ENCODE measurements around the gene DCST2. TPM values are rescaled to one million over a fixed set of nuclear protein-coding genes. Genes with fewer than 3 reads are reported as not detected.
"Not testable (repeated sequence)": the region's sequence is repeated elsewhere in the genome, so short reads cannot be mapped to it uniquely, and the experiment has no call there.

The DCST2 gene
- total RNA-seq, 2 experiments from 2014 or later, result 0.18 to 0.40 TPM

GRCh38 chr1:154986736-154987135, 46.8 kb downstream of the DCST2 start:
- not testable (repeated sequence) for DNase-seq, H3K27ac Mint-ChIP-seq, H3K27me3 Mint-ChIP-seq, H3K4me3 Mint-ChIP-seq, H3K9me3 Mint-ChIP-seq
- POLR2A ChIA-PET, result interaction anchor here (0.6 to 1.3 kb wide), 2 partner anchors 10 to 636 kb away, joined by 3 read pairs; no protein-coding TSS in a partner anchor
- CTCF ChIA-PET, result interaction anchor here (4.8 kb wide), 1 partner anchor 13 kb away, joined by 25 read pairs; no protein-coding TSS in a partner anchor
- Mint-ChIP-seq H3K36me3 (ENCODE audit: low read depth) (peaks cover 34% of the 10 kb centered on the region), H3K4me1 (peaks cover 25% of the 10 kb centered on the region)

- ChIA-PET CTCF (interaction anchor here (0.6 to 6.4 kb wide), 24 partner anchors 11 to 424 kb away, joined by 3 to 51 read pairs (median 4); partner anchors contain the start of genes ADAM15, KRTCAP2, PBXIP1 and PMVK), POLR2A (interaction anchor here (1.0 to 5.0 kb wide), 22 partner anchors 10 to 377 kb away, joined by 3 to 50 read pairs (median 7); partner anchors contain the start of genes ADAM15, CKS1B, LENEP and PBXIP1)
- H3K4me1 Mint-ChIP-seq, result peaks cover 31% of the 10 kb centered on the region
- H3K9me3 Mint-ChIP-seq, result no peaks in the 10 kb centered on the region
- peaks cover 32% of the 10 kb centered on the region for H3K36me3 Mint-ChIP-seq (ENCODE audit: low read depth)
- H3K4me3 Mint-ChIP-seq, result no peak overlapping the region
- DNase-seq, result no peak
- no peaks in the 10 kb centered on the region for H3K27me3 Mint-ChIP-seq
- no peak overlapping the region for H3K27ac Mint-ChIP-seq
These were observed 49.7 kb downstream of the DCST2 start for GRCh38 chr1:154983776-154984466.

GRCh38 chr1:154982897-154983648, 50.5 kb downstream of the DCST2 start, which contains the start of gene FLAD1:
FLAD1 (plus strand) TSS chr1:154983344; CDS start chr1:154983695, 351 bp downstream.
- ChIA-PET POLR2A (interaction anchor here (0.6 to 5.0 kb wide), 23 partner anchors 9 to 376 kb away, joined by 3 to 50 read pairs (median 7); partner anchors contain the start of genes ADAM15, CKS1B, LENEP and PBXIP1), CTCF (interaction anchor here (0.7 to 6.4 kb wide), 23 partner anchors 10 to 423 kb away, joined by 3 to 51 read pairs (median 4); partner anchors contain the start of genes ADAM15, KRTCAP2, PYGO2 and SHC1)
- H3K4me3 Mint-ChIP-seq, result no peak within 1 kb of the TSS
- H3K4me1 Mint-ChIP-seq, result peaks cover 28% of the 10 kb centered on the region
- no peak within 1 kb of the TSS for H3K27ac Mint-ChIP-seq
- DNase-seq, result peak; percentile 97
- H3K36me3 Mint-ChIP-seq (ENCODE audit: low read depth), result peaks cover 30% of the 10 kb centered on the region
- H3K9me3 Mint-ChIP-seq, result no peaks in the 10 kb centered on the region
- no peaks in the 10 kb centered on the region for H3K27me3 Mint-ChIP-seq

GRCh38 chr1:154982341-154982740, 51.2 kb downstream of the DCST2 start:
- Mint-ChIP-seq H3K9me3 (no peaks in the 10 kb centered on the region), H3K27ac (no peak overlapping the region)
- CTCF ChIA-PET, result interaction anchor here (0.8 to 6.4 kb wide), 15 partner anchors 9 to 423 kb away, joined by 3 to 51 read pairs (median 6); partner anchors contain the start of genes ADAM15, KRTCAP2, PBXIP1 and SHC1

DNA sequence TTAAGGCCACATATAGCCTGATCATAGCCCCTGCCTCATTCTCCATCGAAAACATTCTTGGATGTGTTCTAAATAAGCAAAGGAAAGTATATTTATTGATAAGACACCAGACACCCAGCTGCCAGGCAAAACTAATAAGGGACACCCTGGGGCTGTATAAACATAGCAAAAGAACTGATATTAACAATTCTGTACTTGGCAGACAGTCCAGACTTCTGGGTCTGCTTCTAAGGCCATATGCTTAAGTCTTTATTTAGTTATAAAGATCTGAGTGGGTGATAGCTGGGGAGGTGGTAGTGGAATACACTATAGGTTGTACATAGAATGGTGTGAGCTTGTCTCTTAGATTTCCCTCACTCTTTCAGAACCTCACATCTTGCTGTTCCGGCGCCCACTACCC, 55.2 kb downstream of the DCST2 start:
- Mint-ChIP-seq H3K4me3 (no peak overlapping the region), H3K27me3 (no peaks in the 10 kb centered on the region), H3K36me3 (ENCODE audit: low read depth) (peaks cover 34% of the 10 kb centered on the region), H3K9me3 (no peaks in the 10 kb centered on the region), H3K27ac (no peak overlapping the region), H3K4me1 (peaks cover 19% of the 10 kb centered on the region)
- DNase-seq, result no peak
- POLR2A ChIA-PET, result interaction anchor here (1.2 to 1.9 kb wide), 2 partner anchors 16 to 26 kb away, joined by 3 to 4 read pairs; no protein-coding TSS in a partner anchor
- CTCF ChIA-PET, result interaction anchor here (0.9 to 2.5 kb wide), 2 partner anchors 21 to 106 kb away, joined by 3 to 12 read pairs; no protein-coding TSS in a partner anchor

More at GRCh38 chr1:154982341-154982740, 51.2 kb downstream of the DCST2 start:
- Mint-ChIP-seq H3K36me3 (ENCODE audit: low read depth) (peaks cover 35% of the 10 kb centered on the region), H3K4me3 (no peak overlapping the region), H3K27me3 (no peaks in the 10 kb centered on the region), H3K4me1 (peaks cover 31% of the 10 kb centered on the region)
- DNase-seq, result no peak
- POLR2A ChIA-PET, result interaction anchor here (0.6 to 5.0 kb wide), 17 partner anchors 8 to 377 kb away, joined by 3 to 50 read pairs (median 8); partner anchors contain the start of genes CKS1B, LENEP, PMVK and PYGO2

- ChIA-PET CTCF (interaction anchor here (2.5 to 6.4 kb wide), 2 partner anchors 22 to 39 kb away, joined by 12 to 40 read pairs; no protein-coding TSS in a partner anchor), POLR2A (interaction anchor here (1.2 to 4.8 kb wide), 3 partner anchors 9 to 17 kb away, joined by 3 to 62 read pairs (median 3); partner anchors contain the start of gene PYGO2)
- H3K27ac Mint-ChIP-seq, result peak overlapping the region; percentile 22
- not testable (repeated sequence) for DNase-seq, H3K9me3 Mint-ChIP-seq, H3K27me3 Mint-ChIP-seq
- peak overlapping the region; percentile 6 for H3K4me3 Mint-ChIP-seq
- H3K4me1 Mint-ChIP-seq, result peaks cover 23% of the 10 kb centered on the region
- H3K36me3 Mint-ChIP-seq (ENCODE audit: low read depth), result peaks cover 36% of the 10 kb centered on the region
These were observed 55.8 kb downstream of the DCST2 start for GRCh38 chr1:154977762-154978161.

DNA sequence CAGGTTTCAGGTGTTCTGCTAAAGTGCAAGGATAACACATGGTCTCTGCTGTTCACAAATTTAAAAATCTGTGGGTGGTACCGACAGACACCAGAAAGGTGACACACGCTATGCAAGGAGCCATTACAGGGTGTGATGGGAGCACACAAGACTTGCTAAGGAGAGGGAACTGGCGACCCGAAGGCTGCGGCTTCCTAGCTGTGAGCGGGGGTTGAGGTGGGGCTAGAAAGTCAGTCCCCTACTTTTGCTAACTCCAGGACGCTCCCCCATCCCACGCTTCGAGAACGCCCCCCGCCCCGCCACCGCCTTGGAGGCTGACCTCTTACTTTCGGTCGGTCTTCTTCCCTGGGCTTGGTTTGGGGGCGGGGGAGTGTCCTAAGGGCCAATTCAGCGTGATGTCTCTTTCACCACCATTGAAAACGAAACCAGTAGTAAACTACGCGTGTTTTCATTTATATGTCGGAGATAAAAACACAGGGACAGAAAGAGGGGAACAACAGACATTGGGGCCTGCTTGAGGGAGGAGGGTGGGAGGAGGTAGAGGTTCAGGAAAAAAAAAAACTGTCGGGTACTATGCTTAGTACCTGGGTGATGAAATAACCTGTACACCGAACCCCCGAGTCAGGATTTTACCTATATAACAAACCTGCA, 58.0 kb downstream of the DCST2 start:
- no peak overlapping the region for H3K4me3 Mint-ChIP-seq
- CTCF ChIA-PET, result interaction anchor here (0.9 to 6.4 kb wide), 4 partner anchors 19 to 41 kb away, joined by 4 to 40 read pairs (median 12); partner anchors contain the start of genes PBXIP1 and PMVK
- peaks cover 41% of the 10 kb centered on the region for H3K36me3 Mint-ChIP-seq (ENCODE audit: low read depth)
- H3K27ac Mint-ChIP-seq, result no peak overlapping the region
- peak; percentile 67 for DNase-seq
- POLR2A ChIA-PET, result interaction anchor here (0.6 to 5.1 kb wide), 21 partner anchors 8 to 369 kb away, joined by 3 to 62 read pairs (median 12); partner anchors contain the start of genes FLAD1, LENEP, PBXIP1 and PMVK
- H3K9me3 Mint-ChIP-seq, result no peaks in the 10 kb centered on the region
- H3K4me1 Mint-ChIP-seq, result peaks cover 40% of the 10 kb centered on the region
- H3K27me3 Mint-ChIP-seq, result no peaks in the 10 kb centered on the region

DNA sequence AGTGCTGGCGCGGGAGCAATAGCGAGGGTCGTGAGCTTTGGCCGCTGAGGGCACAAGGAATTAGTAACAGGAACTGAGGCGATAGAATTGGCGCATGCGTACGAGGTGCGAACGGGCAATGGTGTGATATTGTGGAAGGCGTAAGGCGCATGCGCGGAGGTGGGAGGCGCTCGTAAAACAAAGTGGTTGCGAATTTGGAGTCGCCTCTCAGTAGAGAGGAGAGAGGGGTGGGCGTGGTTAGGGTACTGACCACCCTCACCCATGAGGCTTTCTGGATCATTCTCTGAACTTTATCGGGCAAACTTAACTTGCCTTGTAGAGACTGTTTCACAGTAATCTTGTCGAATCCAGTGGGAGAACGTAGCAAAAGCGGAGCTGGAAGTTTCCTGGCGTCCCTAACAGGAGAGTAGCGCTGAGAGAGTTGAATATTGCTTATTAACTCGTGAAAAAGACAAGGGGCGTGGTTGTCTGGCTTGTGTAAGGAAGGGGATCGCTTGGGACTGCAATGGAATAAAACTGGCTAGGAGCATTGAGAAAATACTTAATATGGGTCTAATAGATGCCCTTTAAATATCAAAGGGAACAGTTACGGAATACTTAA, 58.7 kb downstream of the DCST2 start:
- Mint-ChIP-seq H3K27me3 (no peaks in the 10 kb centered on the region), H3K36me3 (ENCODE audit: low read depth) (peaks cover 39% of the 10 kb centered on the region), H3K27ac (no peak overlapping the region), H3K4me1 (peaks cover 43% of the 10 kb centered on the region), H3K4me3 (no peak overlapping the region), H3K9me3 (no peaks in the 10 kb centered on the region)
- POLR2A ChIA-PET, result interaction anchor here (0.6 to 5.1 kb wide), 27 partner anchors 8 to 368 kb away, joined by 3 to 62 read pairs (median 7); partner anchors contain the start of genes ADAM15, FLAD1, LENEP and PBXIP1
- DNase-seq, result peak; percentile 96
- CTCF ChIA-PET, result interaction anchor here (0.9 to 6.4 kb wide), 4 partner anchors 12 to 42 kb away, joined by 5 to 40 read pairs (median 21); partner anchors contain the start of genes PBXIP1 and PYGO2

DNA sequence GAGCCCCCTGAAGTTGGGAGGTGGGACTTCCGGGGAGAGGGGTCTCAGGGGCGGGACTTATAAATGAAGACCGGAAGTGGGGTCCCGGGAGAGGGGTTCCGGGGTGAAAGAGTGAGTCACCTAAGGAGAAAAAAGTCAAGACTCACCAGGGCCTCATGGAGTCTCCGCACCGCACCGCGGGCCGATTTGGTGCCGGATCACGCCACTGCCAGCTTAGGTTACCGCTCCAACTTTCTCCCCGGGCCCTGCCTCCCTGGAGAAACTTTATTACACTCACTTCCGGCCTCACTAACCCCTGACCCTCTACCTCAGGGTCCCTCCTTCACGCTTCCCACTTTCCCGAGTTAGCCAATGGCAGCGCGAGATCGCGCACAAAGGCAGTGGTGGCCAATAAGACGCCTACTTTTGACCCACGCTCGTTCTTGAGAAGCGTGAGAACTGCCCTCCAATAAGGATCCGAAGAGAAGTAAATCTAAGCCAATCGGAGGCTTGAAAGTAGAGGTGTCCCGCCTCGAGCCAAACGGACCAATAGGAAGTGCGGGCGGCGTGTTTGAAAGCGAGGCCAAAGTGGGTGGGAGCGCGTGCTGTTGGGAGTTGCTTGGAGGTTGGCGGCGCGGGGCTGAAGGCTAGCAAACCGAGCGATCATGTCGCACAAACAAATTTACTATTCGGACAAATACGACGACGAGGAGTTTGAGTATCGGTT, 59.3 kb downstream of the DCST2 start, which contains the start of gene CKS1B:
Gene CKS1B, plus strand, starts transcription at position 580 of the 706 bp plus-strand sequence. Its CDS starts 65 bp downstream, at position 645.
- peaks cover 40% of the 10 kb centered on the region for H3K36me3 Mint-ChIP-seq (ENCODE audit: low read depth)
- H3K4me3 Mint-ChIP-seq, result no peak within 1 kb of the TSS
- CTCF ChIA-PET, result interaction anchor here (0.6 to 6.4 kb wide), 15 partner anchors 9 to 305 kb away, joined by 3 to 40 read pairs (median 5); partner anchors contain the start of genes ADAM15, FLAD1, PBXIP1 and PYGO2
- H3K9me3 Mint-ChIP-seq, result no peaks in the 10 kb centered on the region
- H3K27me3 Mint-ChIP-seq, result no peaks in the 10 kb centered on the region
- peak; percentile 97 for DNase-seq
- POLR2A ChIA-PET, result interaction anchor here (0.8 to 5.1 kb wide), 29 partner anchors 9 to 369 kb away, joined by 3 to 62 read pairs (median 7); partner anchors contain the start of genes ADAM15, FLAD1, LENEP and PBXIP1
- peaks cover 45% of the 10 kb centered on the region for H3K4me1 Mint-ChIP-seq
- no peak within 1 kb of the TSS for H3K27ac Mint-ChIP-seq

- Mint-ChIP-seq H3K27me3 (no peaks in the 10 kb centered on the region), H3K9me3 (no peaks in the 10 kb centered on the region), H3K4me3 (no peak overlapping the region), H3K27ac (no peak overlapping the region), H3K4me1 (peaks cover 47% of the 10 kb centered on the region), H3K36me3 (ENCODE audit: low read depth) (peaks cover 40% of the 10 kb centered on the region)
- peak; percentile 96 for DNase-seq
- ChIA-PET POLR2A (interaction anchor here (0.7 to 5.1 kb wide), 26 partner anchors 9 to 368 kb away, joined by 3 to 62 read pairs (median 8); partner anchors contain the start of genes ADAM15, FLAD1, LENEP and PBXIP1), CTCF (interaction anchor here (0.6 to 6.4 kb wide), 17 partner anchors 10 to 304 kb away, joined by 3 to 40 read pairs (median 4); partner anchors contain the start of genes ADAM15, FLAD1, KRTCAP2 and PYGO2)
These were observed 60.1 kb downstream of the DCST2 start for GRCh38 chr1:154973344-154974101.
